CD4-positive, alpha-beta T cell treated with Interleukin-21 for 1 hour (primary cell): ENCODE data around the gene KLHDC9.
A peak's percentile ranks its signal among the peaks of the same experiment; 100 is the strongest.

Experiments used
- DNase-seq: peaks from one replicate; pipeline ENCODE4 v3.0.0-alpha.2; 2020

Gene KLHDC9

DNA sequence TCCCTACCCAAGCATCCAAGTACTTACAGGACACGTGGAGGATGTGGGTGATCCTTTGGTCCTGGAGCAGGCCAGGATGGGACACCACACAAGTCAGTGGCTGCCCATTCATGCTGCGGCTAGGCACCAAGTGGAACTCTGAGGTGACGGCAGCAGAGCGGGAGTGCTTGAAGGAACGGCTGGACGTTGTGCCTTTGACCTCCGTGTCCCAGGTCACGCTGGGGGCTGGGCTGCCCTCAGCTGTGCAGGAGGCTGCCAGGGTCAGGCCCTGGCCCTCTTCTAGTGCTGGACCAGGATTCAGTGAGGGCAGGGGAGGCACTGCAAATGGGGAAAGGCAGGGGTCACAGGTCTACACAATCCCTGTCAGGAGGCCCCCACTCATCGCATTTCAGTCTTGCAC is 20.7 kb upstream of the KLHDC9 start:
- no peak for DNase-seq

DNA sequence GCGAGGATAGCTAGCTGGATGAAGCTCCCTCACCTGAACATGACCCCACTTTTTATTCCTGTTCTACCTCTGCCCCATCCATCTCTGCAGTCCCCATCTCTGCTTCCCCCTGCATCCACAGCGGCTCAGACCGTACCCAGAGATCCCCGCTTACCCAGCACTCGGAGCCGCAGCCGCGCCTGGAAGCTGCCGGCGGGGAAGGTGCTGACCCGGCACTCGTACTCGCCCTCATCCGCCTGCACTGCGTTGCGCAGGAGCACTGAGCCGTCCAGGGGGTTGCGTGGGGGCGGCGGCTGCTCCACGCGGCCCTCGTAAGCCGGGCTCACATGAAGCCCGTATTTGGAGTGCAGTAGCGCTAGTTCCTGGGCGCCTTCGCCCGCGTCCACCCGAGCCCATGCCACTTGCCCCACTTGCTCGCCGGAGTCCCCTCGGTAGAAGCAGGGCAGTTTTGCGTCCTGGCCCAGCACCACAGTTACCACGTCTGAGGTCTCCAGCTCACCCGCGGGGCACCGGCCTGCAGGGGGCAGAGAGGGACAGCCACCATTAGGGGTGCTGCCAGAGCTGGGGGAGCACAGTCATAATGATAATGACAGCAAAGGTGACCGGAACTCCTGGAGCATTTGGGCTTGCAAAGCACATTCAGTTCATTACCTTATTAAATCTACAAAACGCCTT is 18.6 kb upstream of the KLHDC9 start:
- DNase-seq, result no peak

DNA sequence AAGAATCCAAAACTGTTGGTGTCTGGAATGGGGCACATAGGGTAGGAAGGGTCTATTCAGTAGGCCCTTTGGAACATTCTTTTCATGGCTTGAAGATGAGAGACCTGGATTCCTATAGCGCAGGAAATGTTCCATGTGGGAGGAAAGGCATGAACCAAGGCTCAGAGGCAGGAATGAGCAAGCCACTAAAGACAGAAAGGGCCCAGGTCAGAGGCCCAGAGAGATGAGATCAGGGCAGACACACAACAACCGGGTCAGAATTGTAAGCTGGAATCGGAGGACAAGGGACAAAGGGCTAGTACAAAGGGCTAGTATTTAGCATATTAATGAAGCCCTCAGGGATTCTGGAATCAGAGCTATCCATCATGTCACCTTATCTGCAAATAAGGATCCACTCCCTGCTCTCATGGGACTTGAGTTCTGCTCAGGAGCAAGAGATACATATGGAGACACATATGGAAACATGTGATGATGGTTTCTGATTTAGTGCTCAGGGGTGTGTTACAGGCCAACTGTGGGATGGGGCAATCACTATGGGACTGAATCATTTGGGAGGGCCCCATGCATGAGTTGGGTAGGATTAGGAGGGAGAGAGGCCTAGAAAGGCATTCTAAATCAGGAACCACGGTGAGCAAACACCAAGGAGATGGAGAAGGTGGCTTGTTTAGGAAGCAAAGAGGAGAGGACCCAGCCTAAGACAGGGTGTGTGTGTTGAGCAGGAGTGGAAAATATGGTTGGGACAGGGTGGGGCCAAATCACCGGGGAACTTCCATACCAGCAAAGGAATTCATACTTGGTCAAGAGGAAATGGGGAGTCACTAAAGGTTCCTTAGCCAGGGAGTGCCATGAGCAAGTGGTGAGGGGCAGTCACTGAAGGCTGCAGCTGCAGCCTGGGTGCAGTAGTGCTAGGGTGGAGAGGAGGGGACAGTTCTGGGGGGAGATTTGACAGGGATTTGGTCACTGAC is 17.4 kb upstream of the KLHDC9 start:
- no peak for DNase-seq

DNA sequence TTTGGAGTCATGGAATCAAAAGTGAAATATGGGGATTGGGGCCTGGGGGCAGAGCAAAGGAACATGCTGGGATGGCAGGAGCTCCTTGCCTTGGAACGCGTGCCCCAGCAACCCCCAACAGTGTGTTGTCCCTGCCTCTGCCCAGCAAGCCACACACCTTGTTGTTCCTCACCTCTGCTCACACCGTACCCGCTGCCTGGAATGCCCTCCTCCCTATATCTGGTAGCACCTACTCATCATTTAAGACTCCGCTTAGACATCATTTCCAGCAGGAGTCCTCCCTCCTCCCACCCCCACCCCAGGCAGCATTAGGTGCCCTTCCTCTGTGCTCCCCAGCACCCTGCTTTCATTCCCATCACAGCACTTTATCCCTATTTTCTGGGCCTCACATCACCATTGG is 16.6 kb upstream of the KLHDC9 start:
- no peak for DNase-seq

DNA sequence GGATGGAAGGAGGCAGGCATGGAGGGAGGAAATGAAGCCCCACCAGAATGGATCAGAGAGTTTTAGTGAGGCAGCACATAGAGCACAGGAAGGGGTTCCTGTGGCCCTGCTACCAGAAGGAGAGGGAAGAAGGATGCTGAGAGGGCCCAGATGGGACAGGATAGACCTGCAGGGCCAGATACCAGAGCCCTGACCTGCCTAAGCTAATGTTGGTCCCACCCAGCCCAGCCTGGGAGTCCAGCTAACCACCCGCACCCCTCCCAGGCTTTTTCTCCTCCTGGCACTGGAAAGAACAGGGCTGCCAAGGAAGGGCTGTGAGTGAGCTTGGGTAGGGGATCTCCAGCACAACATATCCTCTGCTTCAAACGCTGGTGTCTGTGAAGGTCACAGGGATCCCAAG is 15.7 kb upstream of the KLHDC9 start:
- no peak for DNase-seq

DNA sequence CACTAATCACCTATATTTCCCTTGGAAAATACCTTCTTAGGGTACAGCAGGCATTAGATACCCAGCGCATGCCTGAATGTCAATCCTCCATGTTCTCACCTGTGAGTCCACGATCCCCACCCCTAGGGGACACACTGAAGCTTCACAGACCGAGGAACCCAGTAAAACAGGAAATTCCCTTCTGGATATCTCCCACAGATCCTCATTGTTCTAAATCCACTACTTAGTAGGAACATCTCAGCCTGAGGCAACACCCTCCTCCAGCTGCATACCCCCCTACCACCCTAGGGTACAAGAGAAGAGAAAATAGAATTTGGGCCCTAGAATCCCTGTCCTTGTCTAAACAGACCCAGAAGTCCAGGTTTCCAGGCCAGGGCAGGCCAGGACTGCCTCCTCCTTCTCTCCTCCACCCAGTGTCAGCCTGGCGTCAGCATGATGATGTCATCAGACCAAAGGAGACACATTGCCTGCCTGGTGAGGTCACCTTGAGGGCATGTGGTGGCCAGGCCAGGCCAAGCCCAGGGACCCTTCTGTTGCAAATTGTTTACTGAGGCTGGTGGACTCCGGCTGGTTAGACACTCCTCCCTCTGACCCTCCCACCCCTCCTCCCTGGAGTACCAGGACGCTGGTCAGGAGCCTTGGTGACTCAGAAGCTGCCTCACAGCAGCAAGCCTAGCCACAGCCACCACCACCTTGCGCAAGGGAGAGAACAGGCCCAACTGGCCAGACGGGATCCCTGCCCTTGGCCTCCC is 15.0 kb upstream of the KLHDC9 start:
- peak; percentile 22 for DNase-seq

DNA sequence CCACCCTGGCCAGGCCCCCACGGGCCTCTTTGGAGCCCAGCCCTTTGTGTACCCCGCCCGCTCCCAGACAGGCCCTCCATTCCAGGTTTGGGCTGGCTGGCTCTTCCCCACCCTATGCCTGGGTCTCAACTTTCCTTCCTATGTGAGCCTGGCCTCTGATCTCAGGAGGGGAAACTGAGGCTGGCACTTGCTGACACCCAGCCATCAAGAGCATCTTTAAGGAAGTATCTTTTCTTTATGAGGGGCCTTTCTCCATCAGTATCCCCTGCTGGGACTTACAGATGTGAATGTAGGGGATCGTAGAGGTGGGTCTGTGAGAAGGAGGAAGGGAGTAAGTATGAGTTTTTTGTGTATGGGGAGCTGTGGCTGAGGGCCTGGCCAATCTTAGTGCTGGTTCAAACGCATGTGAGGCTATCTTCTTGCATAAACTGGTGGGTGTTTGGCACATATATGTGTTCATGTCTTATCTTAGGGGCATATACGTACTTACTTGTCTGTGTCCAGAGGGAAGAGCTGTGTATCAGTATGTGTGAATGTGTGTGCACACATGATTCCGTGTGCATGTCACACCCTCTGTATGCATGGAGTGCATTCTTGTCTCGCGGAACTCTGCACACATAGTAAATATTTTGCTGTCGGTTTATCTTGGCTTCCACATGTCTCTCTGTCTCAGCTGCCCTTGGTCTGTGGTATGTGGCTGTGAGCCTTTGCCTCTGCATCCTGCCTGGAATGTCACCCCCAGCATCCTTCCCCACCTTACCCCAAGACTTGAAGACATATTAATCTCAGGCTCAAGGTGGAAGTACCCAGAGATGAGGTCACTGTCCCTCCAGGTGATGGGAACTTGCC is 14.2 kb upstream of the KLHDC9 start:
- DNase-seq, result no peak

DNA sequence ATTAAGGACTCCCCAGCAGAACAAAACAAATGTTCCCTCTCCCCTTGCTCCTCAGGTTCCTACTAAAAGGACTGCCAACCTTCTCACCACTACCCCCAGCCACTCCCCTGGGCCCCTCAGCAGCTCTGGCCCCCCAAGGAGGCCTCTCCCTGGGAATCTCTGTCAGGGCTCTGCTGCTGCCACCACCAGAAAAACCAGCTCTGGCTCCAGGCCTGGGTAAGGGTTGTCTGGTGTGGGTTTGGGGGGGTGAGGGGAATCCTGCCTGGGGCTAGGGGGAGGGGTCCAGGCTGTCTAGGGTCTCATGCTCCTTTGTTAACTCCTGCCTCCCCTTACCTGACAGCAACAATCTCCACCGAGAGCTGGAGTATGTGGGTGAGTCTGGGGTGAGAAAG is 13.6 kb upstream of the KLHDC9 start:
- no peak for DNase-seq

DNA sequence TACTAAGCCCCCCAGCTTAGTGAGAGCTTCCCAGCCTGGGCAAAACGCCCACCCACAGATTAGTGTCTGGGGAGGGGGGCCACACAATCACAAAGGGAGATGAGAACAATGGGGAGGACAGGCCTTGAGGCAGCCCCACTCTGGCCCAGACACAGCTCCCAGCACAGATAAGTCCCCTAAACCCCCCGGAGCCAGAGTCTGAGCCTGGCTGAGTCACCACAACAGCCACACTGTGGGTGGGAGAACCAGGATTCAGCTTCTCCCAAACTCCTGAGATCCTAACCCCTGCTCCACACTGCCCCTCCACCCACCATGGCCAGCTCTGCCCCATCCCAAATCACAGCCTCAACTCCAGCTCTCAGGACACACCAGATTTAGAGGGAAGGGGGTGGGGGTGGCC is 13.0 kb upstream of the KLHDC9 start:
- DNase-seq, result no peak

DNA sequence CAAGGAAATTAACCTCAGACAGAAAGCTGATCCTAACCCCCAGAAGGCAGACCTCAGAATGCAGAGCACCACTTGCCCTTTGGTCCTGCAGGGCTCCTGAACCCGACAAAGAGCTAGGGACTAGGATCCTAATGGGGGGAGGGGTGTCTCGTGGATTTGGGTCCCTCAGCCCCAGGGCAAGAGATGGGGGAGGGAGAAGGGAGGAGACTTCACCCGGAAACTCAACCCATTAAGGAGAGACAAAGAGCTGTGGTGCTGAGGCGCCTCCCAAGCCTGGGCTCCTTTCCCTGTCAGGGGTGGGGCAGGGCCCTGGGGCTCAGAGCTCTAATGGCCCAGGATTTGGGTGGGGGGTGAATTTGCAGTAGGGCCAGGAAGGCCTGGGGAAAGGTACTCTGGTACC is 11.7 kb upstream of the KLHDC9 start:
- DNase-seq, result no peak

DNA sequence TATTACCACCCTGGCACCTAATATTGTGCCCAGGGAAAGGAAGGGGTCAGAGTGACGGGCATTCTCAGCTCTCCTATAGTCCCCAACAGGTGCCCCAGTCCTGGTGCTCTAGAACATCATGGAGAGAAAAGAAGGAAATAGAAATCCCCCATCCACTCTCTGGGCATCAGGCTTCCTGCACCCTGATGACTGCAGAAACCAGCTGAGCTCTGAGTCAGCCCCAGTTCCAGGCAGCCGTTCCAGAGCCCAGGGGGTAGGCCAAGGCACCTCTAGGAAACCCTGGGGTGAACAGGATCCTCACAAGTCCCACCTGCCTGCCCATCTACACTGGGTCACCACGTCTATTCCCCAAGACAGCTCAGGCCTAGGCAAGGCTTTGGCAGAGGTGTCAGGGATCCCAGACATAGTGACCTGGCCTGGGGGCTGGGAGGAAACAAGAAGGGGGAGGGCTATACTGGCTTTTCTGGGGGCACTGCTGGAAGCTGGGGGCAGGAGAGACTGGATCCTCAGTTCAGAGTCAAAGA is 9.5 kb upstream of the KLHDC9 start:
- DNase-seq, result no peak

DNA sequence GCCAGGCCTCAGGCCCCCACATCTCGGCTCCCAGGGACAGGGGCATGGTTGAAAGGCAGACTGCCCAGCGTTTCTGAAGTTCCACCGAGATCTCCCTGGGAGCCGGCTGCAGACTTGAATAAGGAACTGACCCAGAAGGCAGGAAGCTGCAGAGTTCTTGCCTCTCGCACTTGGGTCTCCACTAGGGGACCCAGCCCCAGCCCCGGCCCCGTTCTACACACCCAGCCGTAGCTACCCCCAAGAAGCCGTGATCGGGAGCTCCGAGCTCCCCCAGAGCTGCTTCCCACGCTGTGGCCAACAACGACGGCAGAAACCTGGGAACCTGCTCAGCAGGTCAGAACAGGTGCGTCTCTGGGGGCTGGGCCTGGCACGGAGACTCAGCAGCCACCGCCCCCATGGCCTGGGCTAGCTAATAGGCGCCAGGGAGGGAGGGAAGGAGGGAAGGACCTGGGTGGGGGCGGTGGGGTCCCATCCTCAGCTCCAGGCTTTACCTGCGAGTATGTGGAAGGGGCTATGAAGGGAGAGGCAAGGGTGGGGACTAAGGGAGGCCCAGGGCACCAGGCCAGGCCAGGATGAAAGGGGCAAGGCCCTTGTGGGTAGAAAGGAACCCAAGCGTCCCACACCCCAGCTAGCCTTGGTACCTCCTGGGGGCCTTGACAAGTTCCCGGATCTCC is 8.8 kb upstream of the KLHDC9 start, which contains the start of gene NECTIN4:
Gene NECTIN4, minus strand, starts transcription at position 308 of the 674 bp plus-strand sequence. Its CDS starts 262 bp downstream, at position 46.
- DNase-seq, result no peak

DNA sequence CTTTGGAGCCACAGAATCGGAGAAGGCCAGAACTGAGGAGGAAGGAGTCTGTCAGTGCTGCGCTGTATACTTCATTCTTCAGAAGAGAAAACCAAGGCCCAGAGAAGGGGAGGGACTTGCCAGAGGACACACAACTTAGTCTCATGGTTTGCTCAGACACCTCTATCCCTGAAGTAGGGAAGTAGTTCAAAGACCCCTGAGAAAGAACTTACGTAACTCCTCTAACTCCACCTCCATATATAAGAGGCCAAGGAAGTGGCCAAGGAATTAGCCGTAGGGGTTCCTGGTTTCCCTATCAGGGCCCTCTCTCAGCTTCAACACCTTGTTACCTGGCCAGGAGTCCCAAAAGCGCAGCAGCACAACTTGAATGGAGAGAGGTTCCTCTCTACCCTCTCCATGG is 8.2 kb upstream of the KLHDC9 start:
- no peak for DNase-seq

DNA sequence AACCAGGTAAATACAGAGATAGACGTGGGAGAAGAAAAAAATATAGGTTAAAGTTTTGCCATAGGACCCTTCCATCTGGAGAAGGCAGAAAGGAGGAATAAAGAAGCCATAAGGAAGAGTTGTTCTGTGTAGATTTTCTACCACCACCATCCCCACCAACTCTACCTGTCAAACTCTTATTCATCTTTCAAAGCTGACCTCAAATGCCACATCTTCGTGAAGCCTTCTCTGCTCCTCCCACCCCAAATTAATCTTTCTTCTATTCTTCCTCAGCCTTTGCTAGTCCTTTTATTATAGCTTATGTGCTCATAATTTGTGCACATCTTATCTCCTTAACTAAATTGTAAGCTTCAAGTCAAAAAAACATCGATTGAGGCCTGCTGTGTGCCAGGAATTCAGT is 7.5 kb upstream of the KLHDC9 start:
- no peak for DNase-seq

DNA sequence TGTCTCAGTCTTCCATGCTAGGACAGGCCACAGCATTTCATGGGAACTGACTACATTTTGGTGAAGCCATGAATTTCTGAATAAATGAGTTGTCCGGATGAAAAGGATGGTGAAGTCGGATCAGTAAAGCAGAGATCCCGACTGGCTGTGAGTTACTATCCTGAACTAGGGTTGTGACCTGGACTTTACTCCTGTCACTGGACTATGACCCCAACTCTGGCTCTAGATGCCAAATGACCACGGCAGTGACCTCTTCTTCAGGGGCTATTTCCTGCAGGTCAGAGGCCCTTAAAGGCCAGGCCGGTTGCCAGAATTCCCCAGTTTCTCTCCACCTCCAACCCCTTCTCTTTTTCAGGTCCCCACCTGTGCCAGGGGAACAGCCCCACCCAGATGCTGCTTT is 7.1 kb upstream of the KLHDC9 start:
- no peak for DNase-seq

DNA sequence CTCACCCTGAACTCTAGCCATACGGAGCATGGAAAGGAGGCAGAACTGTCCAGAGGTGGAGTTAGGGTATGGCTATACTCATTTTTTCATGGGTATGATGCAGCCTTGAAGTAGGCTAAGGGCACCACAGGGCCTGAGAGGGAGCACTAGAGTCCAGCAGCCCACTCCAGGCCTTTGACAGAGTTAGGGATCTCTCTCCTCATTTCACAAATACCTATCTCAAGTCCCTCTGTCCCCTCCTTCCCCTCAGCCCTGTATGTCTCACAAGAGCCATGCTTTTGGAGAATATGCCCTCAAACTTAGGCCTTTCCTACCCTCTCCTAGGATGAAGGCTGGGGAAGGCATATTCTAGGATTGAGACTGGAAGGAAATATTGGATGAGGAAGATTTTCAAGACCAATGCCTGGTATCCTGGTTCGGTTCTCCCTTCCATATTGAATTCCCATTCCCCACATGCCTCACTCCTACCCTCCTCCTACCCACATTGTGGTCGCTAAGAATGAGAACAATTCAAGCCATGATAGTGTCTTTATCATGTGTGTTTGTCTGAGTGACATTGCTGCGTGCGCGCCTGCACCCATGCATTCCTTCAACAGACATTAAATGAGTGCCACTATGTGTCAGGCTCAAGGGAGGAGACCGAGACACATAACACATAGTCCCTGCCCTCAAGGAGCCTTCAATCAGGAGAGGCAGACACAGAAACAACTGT is 6.2 kb upstream of the KLHDC9 start:
- DNase-seq, result no peak

DNA sequence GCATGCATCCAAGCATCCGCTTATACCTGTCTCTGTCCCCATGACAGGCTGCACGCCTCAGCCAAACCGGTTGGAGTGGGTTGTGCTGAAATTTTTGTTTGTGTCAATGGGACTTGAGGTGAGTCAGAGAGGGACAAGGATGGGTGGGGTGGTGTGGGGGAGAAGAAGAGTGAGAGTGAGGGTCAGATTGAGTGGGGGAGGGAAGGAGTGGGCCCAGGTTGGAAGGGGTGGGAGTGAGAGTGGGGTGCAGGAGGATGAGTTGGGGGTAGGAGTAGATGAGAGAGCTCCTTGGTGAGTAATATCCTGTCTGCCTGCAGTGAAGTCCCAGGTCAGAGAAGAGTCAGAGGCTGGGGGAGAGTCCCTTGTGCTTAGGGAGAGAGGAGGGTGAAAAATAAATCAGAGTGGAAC is 5.5 kb upstream of the KLHDC9 start:
- DNase-seq, result no peak

DNA sequence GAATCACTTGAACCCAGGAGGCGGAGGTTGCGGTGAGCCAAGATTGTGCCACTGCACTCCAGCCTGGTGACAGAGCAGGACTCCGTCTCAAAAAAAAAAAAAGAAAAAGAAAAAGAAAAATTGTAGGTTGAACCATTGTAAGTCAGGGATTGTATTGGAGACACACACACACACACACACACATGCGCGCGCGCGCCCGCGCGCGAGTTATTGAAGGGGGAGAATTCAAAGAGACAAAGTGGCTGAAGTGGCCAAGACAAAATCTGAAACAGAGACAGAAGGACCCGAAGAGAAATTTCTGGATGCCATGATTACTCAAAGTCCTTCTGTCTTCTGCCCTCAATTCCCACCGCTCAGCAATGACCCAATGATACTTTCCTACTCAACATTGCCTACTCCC is 3.7 kb upstream of the KLHDC9 start:
- no peak for DNase-seq

DNA sequence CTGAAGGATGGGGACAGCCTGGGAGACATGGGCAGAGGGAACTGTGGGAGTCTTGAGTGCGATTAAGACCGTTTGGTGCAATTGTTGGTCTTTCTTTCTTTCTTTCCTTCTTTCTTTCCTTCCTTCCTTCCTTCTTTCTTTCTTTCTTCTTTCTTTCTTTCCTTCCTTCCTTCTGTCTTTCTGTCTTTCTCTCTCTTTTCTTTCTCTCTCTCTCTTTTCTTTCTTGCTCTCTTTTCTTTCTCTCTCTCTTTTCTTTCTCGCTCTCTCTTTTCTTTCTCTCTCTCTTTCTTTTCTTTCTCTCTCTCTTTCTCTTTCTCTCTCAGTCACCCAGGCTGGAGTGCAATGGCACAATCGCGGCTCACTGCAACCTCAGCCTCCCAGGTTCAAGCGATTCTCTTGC is 2.9 kb upstream of the KLHDC9 start:
- DNase-seq, result no peak

DNA sequence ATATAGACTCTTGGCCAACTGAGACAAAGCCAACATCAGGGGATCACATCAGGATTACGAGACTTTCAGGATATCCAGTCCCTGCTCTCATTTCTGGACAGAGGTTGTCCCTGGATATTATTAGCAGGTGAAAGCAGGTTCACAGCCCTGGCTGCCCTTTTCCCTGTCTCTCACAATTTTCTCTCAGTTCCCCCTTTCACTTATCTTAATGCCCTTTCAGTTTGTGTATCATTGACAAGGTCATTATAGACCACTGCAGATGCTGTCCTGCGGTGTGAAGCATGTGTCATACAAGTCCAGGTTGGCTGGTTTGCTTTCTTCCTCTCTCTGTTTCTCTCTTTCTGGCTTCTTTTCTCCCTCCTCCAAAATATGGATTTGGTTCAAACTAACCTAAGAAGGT is 2.1 kb upstream of the KLHDC9 start:
- DNase-seq, result no peak

DNA sequence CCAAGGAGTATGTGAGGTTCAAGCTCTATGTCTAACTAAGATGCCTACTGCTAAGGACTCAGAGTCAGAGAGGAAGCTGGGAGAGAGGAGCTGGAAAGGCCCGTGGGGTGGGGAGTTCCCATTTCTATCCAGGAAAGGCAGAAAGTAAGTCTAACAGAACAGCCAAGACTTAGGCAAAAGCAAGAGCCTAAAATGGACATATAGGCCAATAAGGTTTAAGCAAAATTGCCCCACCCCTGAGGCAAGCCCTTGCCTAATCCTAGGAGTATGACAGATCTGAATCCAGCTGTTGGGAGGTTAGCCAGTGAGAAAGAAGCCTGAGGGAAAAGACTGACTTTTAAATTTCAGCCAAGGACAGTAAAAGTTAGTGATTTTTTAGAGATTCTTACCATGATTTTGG is 1.6 kb upstream of the KLHDC9 start:
- no peak for DNase-seq
